Stimulated activated CD4-positive, alpha-beta T cell treated with anti-CD3 and anti-CD28 coated beads, Interleukin-12 subunit alpha, Interleukin-12 subunit beta, amount 100 ng/mL, for 24 hours (primary cell): Measurements from ENCODE around the gene RAD23B.
A peak's percentile ranks its signal among the peaks of the same experiment; 100 is the strongest.

ENCODE experiments used
- DNase-seq, 2 experiments: peaks; one replicate each; pipeline ENCODE4 v3.0.0-alpha.2; 2020; ENCODE audit warnings: low read depth in 2 of 2

Gene RAD23B

DNA sequence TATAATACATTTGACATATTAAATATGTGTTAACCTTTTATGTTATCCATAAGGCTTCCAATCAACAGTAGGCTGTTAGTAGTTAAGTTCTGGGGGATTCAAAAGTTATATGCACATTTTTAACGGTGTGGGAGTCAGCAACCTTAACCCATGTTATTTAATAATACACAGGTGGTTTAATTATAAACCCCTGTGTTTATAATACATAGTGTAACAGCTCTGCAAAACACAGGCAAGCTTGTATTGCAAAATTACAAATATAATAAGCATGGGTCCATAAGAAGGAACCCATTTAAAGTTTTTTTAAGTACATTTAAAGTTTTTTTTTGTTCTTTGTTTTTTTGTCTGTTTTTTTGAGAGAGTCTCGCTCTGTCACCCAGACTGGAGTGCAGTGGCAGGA is 14.5 kb upstream of the RAD23B start:
- no peak for DNase-seq

DNA sequence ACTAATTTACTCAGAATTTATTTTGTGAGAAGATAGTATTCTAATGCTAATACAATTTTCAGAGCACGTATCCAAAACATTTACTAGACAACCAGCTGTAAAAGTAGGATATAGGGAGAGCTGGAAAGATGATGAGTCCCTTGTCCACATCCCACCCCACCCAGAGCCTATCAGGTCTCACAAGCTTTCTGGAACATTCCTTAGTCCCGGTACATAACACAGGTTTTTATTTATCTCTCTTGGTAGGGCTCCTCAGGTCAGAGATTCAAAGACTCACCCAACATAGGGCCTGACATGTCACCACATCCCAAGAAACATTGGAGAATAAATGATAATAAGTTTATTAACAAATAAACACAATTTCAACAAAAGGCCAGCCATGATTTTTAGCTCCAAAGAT is 13.8 kb upstream of the RAD23B start:
- DNase-seq = no peak

DNA sequence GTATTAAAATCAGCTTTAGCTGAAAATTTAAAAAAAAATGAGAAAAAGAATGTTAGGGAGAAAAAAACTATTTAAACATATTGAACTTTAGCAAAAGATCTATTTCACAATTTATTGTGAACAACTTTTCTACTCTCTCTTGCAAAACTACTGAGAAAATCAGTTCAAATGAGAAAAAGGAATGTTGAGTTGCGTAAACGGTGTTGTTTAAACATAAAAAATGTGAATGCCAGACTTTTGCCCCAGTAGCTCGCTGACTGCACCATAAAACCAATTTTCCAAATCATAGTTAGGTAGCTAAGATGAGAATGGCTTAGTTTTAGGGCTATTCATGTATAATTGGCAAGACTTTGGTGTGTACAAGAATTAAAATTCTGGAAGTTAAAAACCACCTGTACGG is 13.4 kb upstream of the RAD23B start:
- no peak for DNase-seq

DNA sequence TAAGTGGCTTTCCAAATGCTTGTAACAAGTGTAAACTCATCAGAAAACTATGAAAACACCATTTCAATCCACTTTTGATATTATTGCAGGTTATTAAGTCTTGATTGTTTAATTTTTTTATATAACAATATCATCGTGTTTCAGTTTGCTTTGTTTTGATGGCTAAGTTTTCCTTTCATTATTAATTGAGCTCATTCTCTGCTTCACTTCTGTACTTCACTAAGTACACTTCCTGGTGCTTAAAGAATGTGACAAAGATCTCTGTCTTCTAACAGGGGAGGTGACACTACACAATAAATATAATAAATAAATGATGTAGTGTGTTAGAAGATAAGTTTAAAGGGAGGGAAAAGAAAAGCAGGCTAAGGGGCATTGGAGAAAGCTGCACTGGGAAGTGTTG is 13.0 kb upstream of the RAD23B start:
- no peak for DNase-seq

DNA sequence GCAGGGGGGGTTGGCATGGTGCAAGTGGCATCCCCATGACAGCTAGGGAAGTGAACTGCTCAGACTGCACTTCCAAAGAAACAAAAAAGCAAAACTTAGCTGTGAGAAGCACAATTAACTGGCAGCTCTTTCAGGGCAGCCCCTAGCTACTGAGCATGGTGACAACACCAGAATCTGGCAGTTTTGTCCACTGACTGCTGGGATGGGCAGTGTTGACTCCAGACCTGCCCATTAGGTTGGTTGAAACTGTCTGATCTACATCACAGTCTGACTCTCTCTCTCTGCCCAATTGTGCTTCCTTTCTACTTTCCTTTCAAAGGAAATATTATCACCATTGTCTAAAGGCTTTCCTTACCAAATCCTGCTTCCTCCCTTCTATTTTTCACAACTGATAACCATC is 12.5 kb upstream of the RAD23B start:
- DNase-seq = no peak

DNA sequence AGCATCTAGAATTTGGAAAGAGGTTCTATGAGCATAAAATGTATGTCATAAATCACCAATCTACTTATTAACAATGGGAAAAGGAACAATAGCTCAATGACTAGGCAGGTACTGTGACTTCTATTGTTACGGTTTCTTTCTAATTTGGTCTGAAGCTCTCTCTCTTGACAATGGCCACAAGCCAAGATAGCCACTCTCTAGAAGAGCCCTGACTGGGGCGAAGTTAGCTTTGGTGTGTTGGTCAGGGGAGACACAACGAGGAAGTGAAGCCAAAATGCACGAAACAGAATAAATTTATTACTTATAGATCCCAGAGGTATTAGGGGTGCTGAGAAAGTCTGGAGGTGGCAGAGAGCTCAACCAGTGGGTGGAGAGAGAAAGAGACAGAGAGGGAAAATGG is 9.4 kb upstream of the RAD23B start:
- DNase-seq = no peak

DNA sequence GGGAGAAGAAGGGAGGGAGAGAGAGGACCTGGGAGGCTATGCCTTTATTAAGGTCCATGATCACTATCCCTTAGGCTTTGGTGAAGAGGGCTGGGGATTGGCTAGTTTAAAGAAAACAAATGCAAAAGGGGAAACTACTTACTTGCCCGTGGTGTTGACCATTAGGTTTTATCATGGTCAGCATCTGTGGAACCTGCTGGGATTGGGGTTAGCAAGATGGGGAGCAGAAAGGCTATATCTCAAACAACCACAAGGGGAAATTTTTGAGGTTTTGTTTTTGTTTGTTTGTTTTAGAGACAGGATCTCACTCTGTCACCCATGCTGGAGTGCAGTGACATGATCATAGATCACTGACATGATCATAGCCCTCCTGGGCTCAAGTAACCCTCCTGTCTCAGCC is 9.0 kb upstream of the RAD23B start:
- DNase-seq = no peak

DNA sequence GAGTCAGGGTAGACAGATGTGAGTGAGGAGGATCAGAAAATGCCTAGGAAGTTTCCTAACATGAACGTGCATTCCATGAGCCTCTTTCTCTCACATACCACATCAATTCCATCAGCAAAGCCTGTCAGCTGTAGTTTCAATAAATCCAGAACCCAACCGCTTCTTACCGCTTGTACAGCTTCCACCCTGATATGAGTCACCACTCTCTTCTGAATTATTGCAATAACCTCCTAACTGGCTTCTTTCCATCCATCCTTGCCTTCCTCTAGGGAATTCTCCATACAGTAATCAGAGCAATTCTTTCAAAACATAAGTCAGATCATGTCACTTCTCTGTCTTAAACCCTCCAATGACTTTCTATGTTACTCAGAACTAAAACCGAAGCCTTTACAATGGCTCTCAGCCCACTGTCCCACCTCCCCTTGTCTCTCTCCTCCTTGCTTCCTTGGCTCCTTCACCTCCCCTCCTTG is 8.1 kb upstream of the RAD23B start:
- no peak for DNase-seq

DNA sequence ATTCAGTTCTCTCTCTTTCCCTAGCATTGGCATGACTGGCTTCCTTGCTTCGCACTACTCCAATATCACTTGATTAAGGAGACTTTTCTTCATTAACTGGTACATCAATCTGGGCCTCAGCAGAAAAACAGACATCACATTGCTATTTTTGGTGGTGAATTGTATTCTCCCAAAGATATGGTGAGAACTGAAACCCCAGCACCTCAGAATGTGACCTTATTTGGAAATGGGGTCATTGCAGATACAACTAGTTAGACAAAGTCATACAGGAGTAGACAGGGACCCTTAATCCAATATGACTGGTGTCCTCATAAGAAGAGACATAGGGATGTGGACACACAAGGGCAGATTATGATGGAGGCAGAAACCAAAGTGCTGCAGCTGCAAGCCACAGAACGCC is 7.5 kb upstream of the RAD23B start:
- no peak for DNase-seq

DNA sequence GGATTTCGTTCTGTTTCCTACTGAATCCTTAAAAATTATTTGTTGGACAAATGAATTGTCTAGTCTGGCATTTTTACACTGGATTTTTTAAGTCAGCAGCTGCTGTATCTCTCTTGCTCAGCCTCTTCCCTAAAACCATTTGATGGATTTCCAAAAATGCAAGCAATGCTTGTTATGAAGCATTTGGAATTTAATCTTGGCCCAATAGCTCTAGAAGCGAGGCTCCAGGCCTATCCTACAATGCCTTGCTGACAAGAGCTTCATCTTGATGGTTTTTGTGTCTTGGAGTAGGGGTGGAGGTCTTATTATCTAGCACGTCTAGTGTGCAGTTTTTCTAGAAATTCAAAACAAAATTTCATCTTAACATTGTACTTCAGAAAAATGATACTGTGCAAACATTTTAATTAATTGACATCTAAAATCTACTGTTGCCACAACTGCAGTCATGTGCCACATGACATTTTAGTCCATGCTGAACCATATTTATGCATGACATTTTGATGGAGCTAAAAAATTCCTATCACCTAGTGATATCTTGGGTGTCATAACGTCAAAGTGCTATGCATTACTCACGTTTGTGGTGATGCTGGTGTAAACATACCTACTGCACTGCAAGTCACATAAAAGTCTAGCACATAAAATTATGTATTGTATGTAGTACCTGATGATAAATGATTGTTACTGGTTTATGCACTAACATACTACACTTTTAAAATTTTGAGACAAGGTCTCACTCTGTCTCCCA is 5.9 kb upstream of the RAD23B start:
- no peak for DNase-seq

DNA sequence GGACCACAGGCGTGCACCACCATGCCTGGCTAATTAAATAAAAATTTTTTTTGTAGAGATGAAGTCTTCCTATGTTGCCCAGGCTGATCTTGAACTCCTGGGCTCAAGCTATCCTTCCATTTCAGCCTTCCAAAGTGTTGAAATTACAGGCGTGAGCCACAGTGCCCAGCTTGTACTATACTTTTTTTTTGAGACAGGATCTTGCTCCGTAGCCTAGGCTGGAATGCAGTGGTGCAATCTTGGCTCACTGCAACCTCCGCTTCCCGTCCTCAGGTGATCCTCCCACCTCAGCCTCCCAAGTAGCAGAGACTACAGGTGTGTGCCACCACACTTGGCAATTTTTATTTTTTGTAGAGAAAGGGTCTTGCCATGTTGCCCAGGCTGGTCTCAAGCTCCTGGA is 5.3 kb upstream of the RAD23B start:
- DNase-seq = no peak

DNA sequence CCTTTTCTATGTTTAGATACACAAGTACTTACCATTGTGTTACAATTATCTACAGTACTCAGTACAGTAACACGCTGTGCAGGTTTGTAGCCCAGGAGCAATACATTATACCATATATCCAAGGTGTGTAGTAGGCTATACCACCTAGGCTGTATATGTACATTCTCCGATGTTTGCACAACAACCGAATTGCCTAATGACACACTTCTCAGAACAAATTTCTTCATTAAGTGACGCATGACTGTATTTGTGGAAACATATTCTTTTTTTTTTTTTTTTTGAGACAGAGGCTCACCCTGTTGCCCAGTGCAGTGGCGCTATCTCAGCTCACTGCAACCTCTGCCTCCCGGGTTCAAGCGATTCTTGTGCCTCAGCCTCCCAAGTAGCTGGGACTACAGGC is 4.0 kb upstream of the RAD23B start:
- DNase-seq = no peak

DNA sequence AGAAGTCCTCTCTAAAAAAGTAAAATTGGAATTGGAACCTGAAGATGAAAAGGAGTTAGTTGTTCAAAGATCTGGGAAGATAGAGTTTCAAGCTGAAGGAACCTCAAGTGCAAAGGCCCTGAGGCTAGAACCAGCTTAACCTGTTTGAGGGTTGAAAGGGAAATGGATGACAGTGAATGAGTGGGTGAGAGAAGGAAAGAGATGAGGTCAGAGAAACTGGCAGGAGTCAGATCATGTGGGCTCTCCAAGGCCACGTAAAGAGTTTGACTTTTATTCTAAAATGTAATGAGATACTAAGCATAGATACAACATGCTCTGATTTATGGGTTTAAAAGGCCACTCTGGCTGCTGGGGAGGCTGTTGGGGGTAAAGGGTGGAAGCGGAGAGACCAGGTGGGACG is 2.5 kb upstream of the RAD23B start:
- DNase-seq = no peak

DNA sequence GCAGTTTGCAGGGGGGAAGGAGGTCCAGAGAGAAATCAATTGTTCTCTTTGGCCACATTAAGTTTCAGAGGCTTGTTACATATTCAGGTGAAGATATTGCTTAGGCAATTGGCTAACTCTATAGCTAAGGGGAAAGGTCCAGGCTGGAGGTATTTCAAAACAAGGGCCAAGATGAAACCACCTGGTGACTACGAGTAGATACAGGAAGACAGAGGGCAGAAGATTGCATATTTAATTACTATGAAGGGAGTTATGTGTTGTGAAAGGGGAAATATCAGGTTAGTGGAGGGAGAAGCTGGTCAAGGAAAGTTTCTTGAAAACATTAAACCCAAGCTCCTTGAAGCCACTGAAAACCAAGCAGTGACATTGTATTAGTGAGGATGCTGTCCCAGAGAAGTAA is 1.9 kb upstream of the RAD23B start:
- no peak for DNase-seq

DNA sequence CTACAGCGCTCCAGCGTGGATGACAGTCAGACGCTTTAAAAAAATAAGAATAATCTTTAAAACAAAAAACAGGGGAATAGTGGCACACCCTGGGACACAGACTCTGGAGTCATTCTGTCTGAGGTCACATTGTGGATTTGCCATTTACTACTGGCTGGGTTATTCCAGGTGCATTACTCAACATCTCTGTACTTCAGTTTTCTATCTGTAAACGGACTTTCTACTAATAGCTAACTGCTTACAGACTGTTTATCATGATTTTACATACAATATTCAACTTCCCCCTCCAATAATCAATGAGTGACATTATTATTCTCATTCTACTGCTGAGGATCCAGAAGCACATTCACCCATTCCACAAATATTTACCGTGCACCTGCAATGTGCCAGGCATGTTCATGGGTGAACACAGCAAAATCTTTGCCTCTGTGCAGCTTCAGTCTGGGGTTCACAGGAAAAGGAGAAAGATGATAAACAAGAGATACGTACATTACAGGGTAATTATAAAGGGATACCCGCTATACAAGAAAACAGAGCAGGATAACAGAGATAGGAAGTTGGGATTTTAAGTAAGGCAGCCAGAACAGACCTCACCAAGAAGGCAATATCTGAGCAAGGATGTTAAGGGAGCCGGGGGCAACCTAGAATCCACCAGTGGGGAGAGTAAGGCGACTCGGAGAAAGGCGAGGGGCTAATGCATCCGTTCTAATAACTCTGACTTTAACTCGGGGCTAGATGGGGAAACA is 984 bp upstream of the RAD23B start:
- peak in 1 of 2 experiments; percentile 0 for DNase-seq

DNA sequence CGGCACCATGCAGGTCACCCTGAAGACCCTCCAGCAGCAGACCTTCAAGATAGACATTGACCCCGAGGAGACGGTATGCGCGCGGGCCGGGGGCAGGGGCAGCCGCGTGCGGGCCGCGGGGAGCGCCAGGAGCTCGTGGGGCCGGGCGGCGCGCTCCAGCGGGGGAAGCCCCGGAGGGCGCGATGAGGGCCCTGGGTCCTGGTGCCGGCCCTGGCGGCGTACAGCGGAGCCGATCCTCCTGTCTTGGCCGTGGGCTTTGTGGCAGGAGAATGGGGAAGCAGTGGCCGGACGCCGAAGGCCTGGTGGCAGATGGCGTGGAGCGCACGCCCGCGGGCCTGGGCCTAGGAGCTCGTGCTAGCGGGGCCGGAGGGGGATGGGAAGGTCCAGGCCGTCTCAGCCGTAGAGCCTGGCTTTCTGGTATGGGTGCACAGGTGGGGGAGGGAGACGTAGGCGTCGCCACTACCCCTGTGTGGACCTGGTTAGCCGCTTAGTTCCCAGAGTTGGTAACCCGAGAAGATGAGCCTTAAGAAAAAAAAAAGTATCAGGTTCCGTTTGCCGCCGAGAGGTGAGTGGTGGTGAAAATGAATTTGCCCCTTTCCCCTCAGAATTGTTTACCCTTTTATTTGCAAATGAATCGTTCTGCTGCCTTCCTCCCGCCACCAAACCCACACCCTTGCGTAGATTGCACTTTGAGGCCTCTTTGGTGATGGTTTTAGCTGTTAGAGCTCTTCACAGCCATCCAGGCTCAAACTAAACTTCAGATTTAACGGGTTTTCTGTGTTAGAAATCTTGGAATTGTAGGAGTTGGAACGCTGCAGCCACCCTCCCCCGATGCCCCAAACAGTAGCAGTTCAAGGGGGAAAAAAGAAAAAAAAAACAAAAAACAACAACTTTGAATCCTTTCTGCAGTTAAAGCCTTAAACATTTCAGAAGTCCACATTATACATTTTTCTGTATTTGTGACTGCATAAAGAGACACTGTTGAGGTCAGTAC is 841 bp downstream of the RAD23B start:
- peak; percentile 35 to 59 for DNase-seq

DNA sequence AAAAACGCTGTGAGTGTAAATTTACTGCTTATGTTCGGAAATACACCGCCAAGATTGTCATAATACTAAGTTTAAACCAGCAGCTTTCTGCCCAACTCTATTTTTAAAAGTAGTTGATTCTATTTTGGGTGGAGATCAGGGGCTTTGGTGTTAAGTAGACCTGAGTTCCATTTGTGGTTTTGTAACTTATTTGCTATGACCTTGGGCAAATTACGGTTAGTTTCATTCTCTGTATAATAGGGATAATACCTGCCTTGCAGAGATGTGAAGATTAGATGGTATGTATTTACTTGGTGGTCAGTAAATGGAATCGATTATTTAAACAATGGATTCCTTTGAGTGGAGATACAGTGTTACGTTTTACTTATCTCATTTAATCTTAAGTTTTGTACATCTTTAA is 1.6 kb downstream of the RAD23B start:
- DNase-seq = no peak

DNA sequence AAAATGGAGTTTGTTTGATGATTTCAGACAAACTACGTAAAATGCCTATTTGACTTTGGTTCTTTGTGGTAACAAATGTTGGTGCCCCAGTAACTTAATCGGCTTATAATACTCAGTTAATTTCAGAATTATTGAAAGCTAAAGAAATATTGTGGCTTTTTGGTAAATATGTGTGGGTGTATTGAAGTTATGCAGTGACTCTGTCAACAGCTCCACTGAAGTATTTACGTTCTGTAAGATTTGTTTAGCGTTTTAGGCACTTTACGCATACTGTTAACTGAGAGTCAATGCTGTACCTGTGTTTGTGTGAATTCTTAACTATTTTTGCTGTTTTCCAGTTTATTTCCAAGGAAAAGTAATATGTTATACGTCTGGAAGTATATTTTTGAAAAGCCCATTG is 2.2 kb downstream of the RAD23B start:
- DNase-seq = no peak

DNA sequence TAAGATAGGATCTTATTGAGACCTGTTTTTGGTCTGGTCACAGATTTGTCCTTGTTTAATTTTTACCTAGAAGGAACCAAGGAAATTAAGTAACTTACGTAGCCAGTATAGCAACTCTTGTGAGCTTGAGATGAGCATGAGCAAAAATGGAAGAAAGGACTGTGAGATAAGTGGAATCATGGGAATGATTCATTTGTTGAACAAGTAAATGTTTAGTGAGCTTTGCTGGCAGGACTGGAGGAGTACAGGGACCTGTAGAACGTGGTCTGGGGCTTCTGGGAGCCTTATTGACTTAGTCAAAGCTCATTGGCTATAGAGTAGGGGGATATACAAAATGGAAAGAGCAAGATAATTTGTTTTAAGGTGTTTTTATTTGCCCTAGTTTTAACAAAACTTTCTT is 3.0 kb downstream of the RAD23B start:
- DNase-seq = no peak

DNA sequence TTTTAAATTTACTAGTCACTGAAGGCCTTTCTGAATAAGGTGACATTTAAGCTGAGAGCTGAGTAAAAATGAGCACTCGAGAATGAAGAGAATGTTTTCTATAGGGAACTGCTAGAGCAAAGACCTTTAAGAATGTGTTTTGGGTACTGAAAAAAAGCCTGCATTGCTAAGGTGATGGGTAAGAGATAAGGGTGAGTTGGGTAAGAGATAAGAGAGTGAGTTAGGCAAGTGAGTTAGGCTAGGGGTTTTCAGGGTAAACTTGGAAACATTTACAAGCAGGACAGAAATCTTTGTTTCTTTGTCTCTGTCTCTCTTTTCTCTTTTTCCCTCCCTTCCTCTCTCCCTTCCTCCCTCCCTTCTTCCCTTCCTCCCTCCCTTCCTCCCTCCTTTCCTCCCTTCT is 5.6 kb downstream of the RAD23B start:
- DNase-seq = no peak

DNA sequence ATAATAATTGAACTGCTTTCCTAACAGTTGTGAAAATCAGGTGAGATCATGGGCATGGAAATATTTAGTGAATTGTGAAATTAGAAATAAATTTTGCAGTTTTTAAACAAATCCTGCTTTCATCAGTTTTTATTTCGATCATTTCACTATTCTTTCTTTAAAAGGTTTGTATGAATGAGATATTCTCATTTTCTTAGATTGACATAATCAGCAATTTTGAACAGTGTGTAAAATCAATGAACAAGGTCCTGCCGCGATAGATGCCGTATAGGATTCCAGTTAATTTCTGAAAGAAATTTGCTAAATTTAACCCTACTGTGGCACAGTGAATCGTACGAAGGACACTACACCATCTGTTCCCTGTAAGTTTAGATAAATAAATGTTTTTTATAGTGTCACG is 7.5 kb downstream of the RAD23B start:
- DNase-seq = no peak

DNA sequence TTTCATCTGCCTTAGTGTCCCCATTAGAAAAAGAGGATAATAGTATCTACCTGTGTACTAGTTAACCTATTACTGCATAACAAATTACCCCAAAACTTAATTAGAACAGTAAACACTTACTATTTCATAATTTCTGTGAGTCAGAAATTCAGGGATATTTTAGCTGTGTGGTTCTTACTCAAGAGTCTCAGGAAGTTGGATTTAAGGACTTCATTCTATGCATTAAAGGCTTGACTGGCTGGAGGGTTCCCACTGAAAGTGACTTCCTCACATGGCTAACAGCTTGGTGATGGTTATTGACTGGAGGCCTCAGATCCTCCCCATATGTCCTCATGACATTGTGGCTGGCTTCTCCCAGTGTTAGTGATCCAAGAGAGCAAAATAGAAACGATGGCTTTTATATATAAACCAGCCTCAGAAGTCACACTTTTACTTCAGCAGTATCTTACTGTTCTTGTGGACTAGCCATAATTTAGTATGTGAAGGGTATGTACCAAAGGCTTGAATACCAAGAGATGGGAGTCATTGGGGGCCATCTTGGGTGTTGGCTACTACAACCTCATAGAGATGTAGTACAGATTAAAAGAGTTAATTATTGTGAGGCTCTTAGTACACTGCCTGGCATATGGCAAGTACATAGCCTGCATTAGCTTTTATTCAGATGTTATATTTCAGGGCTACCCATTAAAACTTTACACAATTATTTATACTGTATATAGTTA is 9.9 kb downstream of the RAD23B start:
- DNase-seq = no peak
